HG03097 (cell line): Measurements from ENCODE around the gene NR1I3.
A peak's percentile ranks its signal among the peaks of the same experiment; 100 is the strongest.
"Not testable (repeated sequence)": the region's sequence is repeated elsewhere in the genome, so short reads cannot be mapped to it uniquely, and the experiment has no call there.

Source experiments
- ATAC-seq: cut with Tn5 transposase; IDR thresholded peaks from one replicate; pipeline ENCODE4 v1.9.1; 2021; ENCODE audit not compliant: unreplicated experiment, low FRiP score

Gene NR1I3

GRCh38 chr1:161238039-161238473 is at the start of gene NR1I3:
NR1I3 (minus strand) TSS chr1:161238203; CDS start chr1:161236565, 1,638 bp downstream.
- ATAC-seq = no peak

GRCh38 chr1:161287482-161288054 is 49.6 kb upstream of the NR1I3 start:
- ATAC-seq = no peak

DNA sequence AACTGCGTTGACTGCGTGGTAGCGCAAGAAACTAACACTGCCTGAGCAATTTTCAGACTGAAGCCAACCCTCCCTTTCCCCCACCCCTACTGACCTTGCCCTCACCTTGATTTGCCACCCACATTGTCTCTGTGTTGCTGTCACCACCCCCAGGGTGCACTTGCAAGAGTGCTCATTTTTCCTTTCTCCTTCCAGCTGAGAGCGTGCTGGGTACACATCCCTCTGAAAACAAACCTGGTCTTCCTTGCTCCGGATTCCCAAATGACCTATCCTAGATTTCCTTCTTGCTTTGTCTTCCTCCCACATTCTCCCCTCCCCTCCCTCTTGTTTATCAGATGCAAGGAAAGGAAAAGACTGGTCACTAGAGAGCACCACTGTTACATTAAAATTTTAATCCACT is 47.5 kb upstream of the NR1I3 start:
- ATAC-seq = no peak

GRCh38 chr1:161285113-161285512 is 47.1 kb upstream of the NR1I3 start:
- no peak for ATAC-seq

GRCh38 chr1:161282991-161283390 is 45.0 kb upstream of the NR1I3 start:
- no peak for ATAC-seq

GRCh38 chr1:161274874-161275273 is 36.9 kb upstream of the NR1I3 start:
- no peak for ATAC-seq

- no peak for ATAC-seq
Measured at GRCh38 chr1:161273402-161273801, 35.4 kb upstream of the NR1I3 start.

DNA sequence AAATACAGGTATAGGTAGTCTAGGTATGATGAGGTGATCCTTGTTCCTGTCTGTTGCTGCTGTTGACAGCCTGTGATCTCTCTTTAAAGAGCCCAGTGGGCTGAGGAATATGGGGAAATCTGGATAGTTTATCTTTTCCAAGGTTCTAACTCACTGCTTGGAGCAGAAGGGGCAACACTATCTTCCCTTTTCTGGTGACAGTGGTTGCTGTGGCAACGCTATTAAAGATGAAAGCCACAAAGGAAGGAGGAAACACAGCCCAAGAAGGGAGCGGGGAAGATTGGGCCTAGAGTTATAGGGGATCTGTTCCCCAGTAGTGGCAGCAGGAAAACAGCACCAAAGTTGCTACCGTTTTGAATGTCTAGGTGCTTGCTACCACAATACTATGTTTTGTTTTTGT is 29.3 kb upstream of the NR1I3 start:
- ATAC-seq = no peak

GRCh38 chr1:161266836-161267235 is 28.8 kb upstream of the NR1I3 start:
- ATAC-seq = no peak

GRCh38 chr1:161266202-161266601 is 28.2 kb upstream of the NR1I3 start:
- ATAC-seq = no peak

GRCh38 chr1:161265305-161265704 is 27.3 kb upstream of the NR1I3 start:
- ATAC-seq = no peak

DNA sequence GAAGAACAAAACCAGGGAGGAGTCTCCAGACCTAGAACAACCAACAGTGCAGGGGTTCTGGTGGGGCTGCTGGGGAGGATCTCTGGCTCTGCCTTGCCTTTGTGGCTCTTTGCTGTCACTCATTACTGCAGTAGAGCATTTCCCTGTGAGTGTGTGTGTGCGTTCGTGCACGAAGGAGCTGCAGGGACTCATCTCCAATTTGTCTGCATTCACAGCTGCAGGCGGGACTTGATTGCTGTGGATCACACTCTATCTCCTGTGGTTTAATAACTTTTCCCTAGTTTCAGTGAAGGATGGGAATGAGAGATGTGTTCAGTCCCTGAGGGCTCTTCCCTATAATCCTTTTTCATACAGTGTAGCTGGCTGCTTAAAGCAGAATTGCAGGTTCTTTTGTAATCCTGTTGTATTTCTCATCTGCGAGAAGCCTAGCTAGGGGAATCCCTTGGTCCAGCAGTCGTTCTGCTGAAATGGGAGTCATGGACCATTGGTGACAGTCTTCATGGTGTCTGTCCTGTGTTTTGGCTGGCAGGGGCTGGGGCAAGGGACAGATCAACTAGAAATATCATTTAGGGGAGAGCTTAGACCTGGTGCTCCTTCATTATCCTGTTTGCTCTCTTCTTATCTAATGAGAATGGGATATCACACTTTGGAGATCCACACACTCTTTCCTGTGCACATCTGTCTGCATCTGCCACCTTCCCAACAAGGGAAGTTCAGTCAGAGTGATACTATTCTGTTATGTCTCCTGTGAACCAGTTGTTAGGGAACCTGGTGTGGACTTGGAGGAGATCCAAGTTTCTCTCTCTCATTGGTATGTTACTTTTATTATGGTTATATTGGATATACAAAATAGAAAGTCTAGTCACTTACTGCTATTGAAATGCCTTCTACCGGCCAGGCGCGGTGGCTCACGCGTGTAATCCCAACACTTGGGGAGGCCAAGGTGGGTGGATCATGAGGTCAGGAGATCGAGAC is 23.5 kb upstream of the NR1I3 start:
- no peak for ATAC-seq

DNA sequence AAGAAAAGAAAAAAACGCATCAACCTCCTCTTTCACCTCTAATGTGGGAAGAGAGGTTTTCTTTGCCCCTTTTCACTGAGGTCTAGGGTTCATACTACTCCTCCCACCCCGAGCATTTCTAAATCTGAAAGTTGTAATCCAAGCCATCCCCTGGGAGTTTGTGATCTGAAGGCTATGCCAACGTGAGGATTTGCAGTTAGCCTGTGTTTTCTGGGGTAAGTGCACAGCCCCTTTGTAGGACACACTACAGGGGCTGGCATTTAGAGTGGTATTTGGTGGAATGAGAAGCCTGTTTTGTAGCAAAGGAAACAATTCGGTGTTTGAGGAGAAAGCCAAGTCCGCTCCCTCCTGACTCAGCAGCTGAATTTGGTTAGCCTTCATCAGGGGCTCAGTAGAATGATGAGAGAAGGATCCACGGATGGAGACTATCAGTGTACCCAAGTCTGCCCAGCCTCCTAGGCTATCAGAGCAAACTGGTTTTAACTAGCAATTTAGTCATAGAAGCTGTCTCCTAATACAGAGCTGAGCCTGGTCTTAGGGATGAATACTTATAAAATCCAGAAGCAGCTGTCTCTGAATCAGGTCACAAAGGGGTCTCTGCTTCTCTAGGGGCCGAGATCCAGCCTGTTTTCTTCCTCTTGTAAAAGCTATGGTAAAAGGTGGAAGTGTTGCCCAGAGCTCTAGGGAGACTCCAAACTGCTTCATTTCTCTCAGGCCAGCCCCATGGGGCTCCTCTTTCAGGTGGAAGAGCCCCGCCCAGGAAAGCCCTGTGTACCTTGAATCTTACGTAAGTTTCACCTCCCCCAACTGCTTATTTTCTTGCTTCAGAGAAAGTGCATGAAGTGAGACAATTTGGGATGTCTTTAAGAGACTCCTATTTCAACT is 22.6 kb upstream of the NR1I3 start:
- no peak for ATAC-seq

- no peak for ATAC-seq
Measured at GRCh38 chr1:161259765-161260164, 21.8 kb upstream of the NR1I3 start.

- no peak for ATAC-seq
Measured at GRCh38 chr1:161259345-161259702, 21.3 kb upstream of the NR1I3 start.

- ATAC-seq = peak; percentile 80
Measured at GRCh38 chr1:161258439-161259344, 20.7 kb upstream of the NR1I3 start, which contains the start of gene PCP4L1. PCP4L1 (plus strand) TSS chr1:161258745; CDS start chr1:161258975, 230 bp downstream.

GRCh38 chr1:161257109-161257508 is 19.1 kb upstream of the NR1I3 start:
- ATAC-seq = not testable (repeated sequence)

- not testable (repeated sequence) for ATAC-seq
Measured at GRCh38 chr1:161255955-161256520, 18.0 kb upstream of the NR1I3 start.

- ATAC-seq = not testable (repeated sequence)
Measured at GRCh38 chr1:161255302-161255701, 17.3 kb upstream of the NR1I3 start.
